MG63 (cell line): Measurements from ENCODE around the gene ETHE1. TPM values are rescaled to one million over a fixed set of nuclear protein-coding genes. Genes with fewer than 3 reads are reported as not detected.
A peak's percentile ranks its signal among the peaks of the same experiment; 100 is the strongest.

Experiments used
- DNase-seq: peaks from one replicate; pipeline ENCODE4 v3.0.0-alpha.2; 2020
- H3K27me3 ChIP-seq: fragments of 250-450 bp; sonication (Bioruptor Pico); 2 replicates; pipeline ENCODE4 v1.5.1; 2020; ENCODE audit warnings: mild to moderate bottlenecking, moderate library complexity
- H3K36me3 ChIP-seq: fragments of 250-450 bp; sonication (Bioruptor Pico); 2 replicates; pipeline ENCODE4 v1.5.1; 2020; ENCODE audit warnings: mild to moderate bottlenecking, moderate library complexity
- H3K4me3 ChIP-seq: fragments of 250-450 bp; sonication (Bioruptor Pico); 2 replicates; pipeline ENCODE4 v1.5.1; 2020; ENCODE audit warnings: mild to moderate bottlenecking, moderate library complexity
- H3K9me3 ChIP-seq: fragments of 250-450 bp; sonication (Bioruptor Pico); 2 replicates; pipeline ENCODE4 v1.5.1; 2020; ENCODE audit warnings: mild to moderate bottlenecking, moderate library complexity
- total RNA-seq: library from RNA; depleted of rRNA; stranded (reverse); fragments of >200 nt; shearing (Covaris generic); gene quantifications from 2 replicates; pipeline ENCODE4 v1.2.3, GENCODE V29; 2014; ENCODE audit warnings: low replicate concordance

Gene ETHE1
- total RNA-seq, 1 experiment from 2014 or later = 101 TPM

- H3K4me3 ChIP-seq = no peak overlapping the region
- no peaks in the 10 kb centered on the region for H3K27me3 ChIP-seq
- no peak for DNase-seq
- peaks cover 17% of the 10 kb centered on the region for H3K36me3 ChIP-seq
- no peaks in the 10 kb centered on the region for H3K9me3 ChIP-seq
Measured at GRCh38 chr19:43506629-43507028, 20.4 kb downstream of the ETHE1 start.

- H3K9me3 ChIP-seq = no peaks in the 10 kb centered on the region
- H3K4me3 ChIP-seq = no peak overlapping the region
- DNase-seq = no peak
Measured at GRCh38 chr19:43505941-43506340, 21.1 kb downstream of the ETHE1 start.

GRCh38 chr19:43505186-43505456 is 21.9 kb downstream of the ETHE1 start:
- Histone ChIP-seq H3K9me3 (no peaks in the 10 kb centered on the region), H3K4me3 (no peak overlapping the region)

More at GRCh38 chr19:43505941-43506340, 21.1 kb downstream of the ETHE1 start:
- H3K36me3 ChIP-seq = peaks cover 17% of the 10 kb centered on the region
- no peaks in the 10 kb centered on the region for H3K27me3 ChIP-seq

GRCh38 chr19:43504426-43505185 is 22.4 kb downstream of the ETHE1 start, which contains the start of gene PHLDB3:
TSS of gene PHLDB3 (minus strand) at chr19:43504746. CDS start at chr19:43504118, 628 bp downstream.
- Histone ChIP-seq H3K9me3 (no peaks in the 10 kb centered on the region), H3K36me3 (peaks cover 15% of the 10 kb centered on the region), H3K27me3 (no peaks in the 10 kb centered on the region), H3K4me3 (peak within 1 kb of the TSS; percentile 83)
- DNase-seq = peak; percentile 26

More at GRCh38 chr19:43505186-43505456, 21.9 kb downstream of the ETHE1 start:
- DNase-seq = no peak
- H3K27me3 ChIP-seq = no peaks in the 10 kb centered on the region
- H3K36me3 ChIP-seq = peaks cover 17% of the 10 kb centered on the region

- Histone ChIP-seq H3K4me3 (peak overlapping the region; percentile 83), H3K36me3 (peaks cover 10% of the 10 kb centered on the region), H3K9me3 (no peaks in the 10 kb centered on the region), H3K27me3 (no peaks in the 10 kb centered on the region)
- peak; percentile 91 for DNase-seq
Measured at GRCh38 chr19:43503501-43504425, 23.2 kb downstream of the ETHE1 start.

- Histone ChIP-seq H3K9me3 (no peaks in the 10 kb centered on the region), H3K27me3 (no peaks in the 10 kb centered on the region), H3K4me3 (no peak overlapping the region), H3K36me3 (peaks cover 4% of the 10 kb centered on the region)
- DNase-seq = no peak
Measured at GRCh38 chr19:43502419-43502976, 24.5 kb downstream of the ETHE1 start.

GRCh38 chr19:43501661-43502418 is 25.2 kb downstream of the ETHE1 start:
- Histone ChIP-seq H3K4me3 (no peak overlapping the region), H3K9me3 (no peaks in the 10 kb centered on the region), H3K27me3 (no peaks in the 10 kb centered on the region), H3K36me3 (peaks cover 10% of the 10 kb centered on the region)
- DNase-seq = no peak

- Histone ChIP-seq H3K9me3 (no peaks in the 10 kb centered on the region), H3K36me3 (peaks cover 6% of the 10 kb centered on the region), H3K4me3 (no peak overlapping the region), H3K27me3 (no peaks in the 10 kb centered on the region)
- no peak for DNase-seq
Measured at GRCh38 chr19:43499042-43499441, 28.0 kb downstream of the ETHE1 start.

GRCh38 chr19:43498233-43498842 is 28.7 kb downstream of the ETHE1 start:
- peaks cover 6% of the 10 kb centered on the region; the same call in 1 of the 2 replicates for H3K36me3 ChIP-seq
- H3K27me3 ChIP-seq = no peaks in the 10 kb centered on the region
- no peak overlapping the region for H3K4me3 ChIP-seq
- no peaks in the 10 kb centered on the region for H3K9me3 ChIP-seq
- no peak for DNase-seq

- no peaks in the 10 kb centered on the region for H3K9me3 ChIP-seq
- peaks cover 6% of the 10 kb centered on the region; the same call in 1 of the 2 replicates for H3K36me3 ChIP-seq
- DNase-seq = no peak
Measured at GRCh38 chr19:43496960-43497359, 30.0 kb downstream of the ETHE1 start.

GRCh38 chr19:43495082-43495481 is 31.9 kb downstream of the ETHE1 start:
- Histone ChIP-seq H3K4me3 (no peak overlapping the region), H3K36me3 (peaks cover 6% of the 10 kb centered on the region; the same call in 1 of the 2 replicates), H3K9me3 (no peaks in the 10 kb centered on the region), H3K27me3 (no peaks in the 10 kb centered on the region)
- DNase-seq = no peak

More at GRCh38 chr19:43496960-43497359, 30.0 kb downstream of the ETHE1 start:
- H3K27me3 ChIP-seq = no peaks in the 10 kb centered on the region
- no peak overlapping the region for H3K4me3 ChIP-seq

- H3K9me3 ChIP-seq = no peaks in the 10 kb centered on the region
- no peaks in the 10 kb centered on the region for H3K27me3 ChIP-seq
- H3K36me3 ChIP-seq = no peaks in the 10 kb centered on the region
- H3K4me3 ChIP-seq = no peak overlapping the region
- no peak for DNase-seq
Measured at GRCh38 chr19:43490759-43491158, 36.2 kb downstream of the ETHE1 start.

GRCh38 chr19:43489979-43490599 is 36.9 kb downstream of the ETHE1 start:
- H3K27me3 ChIP-seq = no peaks in the 10 kb centered on the region
- H3K36me3 ChIP-seq = no peaks in the 10 kb centered on the region
- H3K9me3 ChIP-seq = no peaks in the 10 kb centered on the region
- H3K4me3 ChIP-seq = no peak overlapping the region
- DNase-seq = no peak

- Histone ChIP-seq H3K9me3 (no peaks in the 10 kb centered on the region), H3K4me3 (no peak overlapping the region), H3K27me3 (no peaks in the 10 kb centered on the region), H3K36me3 (no peaks in the 10 kb centered on the region)
- DNase-seq = no peak
Measured at GRCh38 chr19:43489310-43489709, 37.7 kb downstream of the ETHE1 start.

- no peak overlapping the region for H3K4me3 ChIP-seq
- H3K36me3 ChIP-seq = no peaks in the 10 kb centered on the region
- no peaks in the 10 kb centered on the region for H3K9me3 ChIP-seq
- H3K27me3 ChIP-seq = no peaks in the 10 kb centered on the region
- no peak for DNase-seq
Measured at GRCh38 chr19:43488179-43488578, 38.8 kb downstream of the ETHE1 start.

- Histone ChIP-seq H3K36me3 (no peaks in the 10 kb centered on the region), H3K27me3 (no peaks in the 10 kb centered on the region), H3K9me3 (no peaks in the 10 kb centered on the region), H3K4me3 (no peak overlapping the region)
- DNase-seq = no peak
Measured at GRCh38 chr19:43486412-43486811, 40.6 kb downstream of the ETHE1 start.
